VCaP (cell line): ENCODE measurements around the gene COL26A1.

Experiments used
- H3K27ac ChIP-seq: fragments of 450-650 bp; 2 replicates; pipeline ENCODE4 v1.5.1; 2017
- TF ChIP-seq, protein P1 (sequence below): fragments of 450-650 bp; conservative IDR thresholded peaks from 2 replicates; pipeline ENCODE4 v1.5.1; 2017; ENCODE audit warnings: mild to moderate bottlenecking, moderate library complexity

Gene COL26A1

DNA sequence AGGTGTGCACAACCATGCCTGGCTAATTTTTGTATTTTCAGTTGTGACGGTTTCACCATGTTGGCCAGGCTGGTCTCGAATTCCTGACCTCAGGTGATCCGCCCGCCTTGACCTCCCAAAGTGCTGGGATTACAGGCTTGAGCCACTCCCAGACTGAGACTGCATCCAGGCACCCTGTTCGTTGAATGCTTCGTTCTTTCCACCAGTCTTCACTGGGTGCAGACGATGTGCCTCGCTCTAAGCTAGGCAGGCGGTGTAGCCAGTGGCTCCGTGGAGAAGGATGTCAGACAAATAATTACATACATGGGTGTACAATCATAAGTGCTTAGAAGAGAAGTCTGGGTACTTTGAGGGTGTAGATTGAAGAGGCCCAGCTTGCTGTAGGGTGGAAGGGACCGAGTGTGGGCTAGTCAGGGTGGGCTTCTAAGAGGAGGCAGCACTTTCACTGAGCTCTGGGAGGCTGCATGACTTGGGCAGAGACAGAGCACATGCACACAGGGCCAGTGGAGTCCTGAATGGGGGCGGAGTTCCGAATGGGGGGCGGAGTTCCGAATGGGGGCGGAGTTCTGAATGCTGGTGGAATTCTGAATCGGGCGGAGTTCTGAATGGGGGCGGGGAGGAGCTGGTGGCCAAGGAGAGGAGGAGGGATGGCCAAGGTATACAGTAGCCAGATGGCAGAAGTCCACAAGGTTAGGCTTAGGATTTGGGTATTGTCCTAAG, 74.3 kb downstream of the COL26A1 start:
- H3K27ac ChIP-seq = no peak overlapping the region
- TF ChIP-seq, protein P1, sequence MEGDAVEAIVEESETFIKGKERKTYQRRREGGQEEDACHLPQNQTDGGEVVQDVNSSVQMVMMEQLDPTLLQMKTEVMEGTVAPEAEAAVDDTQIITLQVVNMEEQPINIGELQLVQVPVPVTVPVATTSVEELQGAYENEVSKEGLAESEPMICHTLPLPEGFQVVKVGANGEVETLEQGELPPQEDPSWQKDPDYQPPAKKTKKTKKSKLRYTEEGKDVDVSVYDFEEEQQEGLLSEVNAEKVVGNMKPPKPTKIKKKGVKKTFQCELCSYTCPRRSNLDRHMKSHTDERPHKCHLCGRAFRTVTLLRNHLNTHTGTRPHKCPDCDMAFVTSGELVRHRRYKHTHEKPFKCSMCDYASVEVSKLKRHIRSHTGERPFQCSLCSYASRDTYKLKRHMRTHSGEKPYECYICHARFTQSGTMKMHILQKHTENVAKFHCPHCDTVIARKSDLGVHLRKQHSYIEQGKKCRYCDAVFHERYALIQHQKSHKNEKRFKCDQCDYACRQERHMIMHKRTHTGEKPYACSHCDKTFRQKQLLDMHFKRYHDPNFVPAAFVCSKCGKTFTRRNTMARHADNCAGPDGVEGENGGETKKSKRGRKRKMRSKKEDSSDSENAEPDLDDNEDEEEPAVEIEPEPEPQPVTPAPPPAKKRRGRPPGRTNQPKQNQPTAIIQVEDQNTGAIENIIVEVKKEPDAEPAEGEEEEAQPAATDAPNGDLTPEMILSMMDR = no peak

GRCh38 chr7:101441890-101442289, 79.2 kb downstream of the COL26A1 start:
- TF ChIP-seq, protein P1 = no peak
- no peak overlapping the region for H3K27ac ChIP-seq

DNA sequence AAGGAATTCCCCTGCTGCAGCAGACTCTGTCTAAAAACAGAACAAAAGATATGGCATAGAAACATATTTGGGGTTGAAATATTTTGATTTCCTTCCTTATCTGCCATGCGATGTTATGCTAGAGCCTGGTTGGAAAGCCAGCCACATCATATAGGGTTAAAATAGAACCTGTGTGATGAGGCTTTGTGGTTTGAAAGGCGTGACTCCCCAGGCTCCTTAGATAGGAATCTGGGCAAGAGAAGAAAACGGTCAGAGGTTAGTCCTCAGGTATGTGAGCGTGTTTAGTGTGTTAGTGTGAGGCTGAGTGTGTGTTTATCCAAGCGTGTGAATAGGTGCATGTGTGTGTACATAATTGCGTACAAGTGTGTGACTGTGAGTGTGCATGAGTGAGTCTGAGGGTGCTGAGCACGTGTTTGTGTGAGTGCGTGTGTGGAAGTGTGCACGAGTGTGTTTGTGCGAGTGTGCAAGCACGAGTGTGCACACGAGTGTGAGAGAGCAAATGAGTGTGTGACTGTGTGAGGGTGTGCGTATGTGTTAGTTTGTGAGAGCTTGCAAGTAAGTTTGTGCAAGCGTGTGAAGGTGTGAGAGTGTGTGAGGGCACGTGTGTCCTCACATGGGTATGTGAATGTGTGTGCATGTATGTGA, 79.9 kb downstream of the COL26A1 start:
- no peak overlapping the region for H3K27ac ChIP-seq
- TF ChIP-seq, protein P1 = no peak

- TF ChIP-seq, protein P1 = 0 out of 2 replicates have a peak, but pooled peaks have one; percentile 5
- no peak overlapping the region for H3K27ac ChIP-seq
These were observed 87.4 kb downstream of the COL26A1 start for GRCh38 chr7:101450064-101450463.

GRCh38 chr7:101453617-101454016, 90.9 kb downstream of the COL26A1 start:
- H3K27ac ChIP-seq = no peak overlapping the region
- TF ChIP-seq, protein P1 = no peak

DNA sequence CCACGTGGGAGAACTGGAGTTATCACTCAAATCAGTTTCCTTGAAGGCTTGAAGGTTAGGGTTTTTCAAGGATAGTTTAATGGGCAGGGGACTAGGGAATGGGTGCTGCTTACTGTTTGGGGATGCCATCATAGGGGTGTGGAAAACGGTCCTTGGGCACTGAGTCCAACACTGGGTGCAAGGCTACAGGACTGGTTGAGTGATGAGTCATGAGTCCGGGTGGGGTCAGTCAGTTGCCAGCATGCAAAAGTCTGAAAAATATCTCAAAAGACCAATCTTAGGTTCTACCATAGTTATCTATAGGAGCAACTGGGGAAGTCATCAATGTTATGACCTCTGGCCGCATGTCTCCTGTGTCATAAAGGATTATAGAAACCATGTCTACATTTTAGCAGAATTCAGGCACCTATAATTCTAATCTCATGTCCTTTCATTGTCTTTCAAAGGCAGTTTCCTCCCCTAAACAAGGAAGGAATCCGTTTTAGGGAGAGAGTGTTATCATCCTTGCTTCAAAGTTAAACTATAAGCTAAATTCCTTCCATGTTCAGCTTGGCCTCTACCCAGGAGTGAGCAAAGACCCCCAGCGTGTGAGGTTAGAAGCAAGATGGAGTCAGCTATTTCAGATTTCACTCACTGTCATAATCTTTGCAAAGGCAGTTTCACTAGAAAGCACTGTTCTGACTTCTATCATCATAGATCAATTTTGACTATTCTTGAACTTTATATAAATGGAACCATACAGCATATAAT, 94.5 kb downstream of the COL26A1 start:
- no peak overlapping the region for H3K27ac ChIP-seq
- TF ChIP-seq, protein P1 = no peak

- TF ChIP-seq, protein P1 = no peak
- no peak overlapping the region for H3K27ac ChIP-seq
These were observed 102.5 kb downstream of the COL26A1 start for GRCh38 chr7:101465131-101465530.
